HG03039 (cell line): Measurements from ENCODE around the gene ARL5C.

Source experiments
- ATAC-seq: cut with Tn5 transposase; IDR thresholded peaks from one replicate; pipeline ENCODE4 v1.9.1; 2021; ENCODE audit warnings: mild to moderate bottlenecking, moderate library complexity; ENCODE audit not compliant: unreplicated experiment

The ARL5C gene

GRCh38 chr17:39110435-39111136 lies 55.4 kb downstream of the ARL5C start:
- no peak for ATAC-seq

- ATAC-seq, result no peak
These were observed 57.2 kb downstream of the ARL5C start for GRCh38 chr17:39108461-39109375.

GRCh38 chr17:39107973-39108372 lies 58.0 kb downstream of the ARL5C start:
- no peak for ATAC-seq

- no peak for ATAC-seq
These were observed 58.8 kb downstream of the ARL5C start for GRCh38 chr17:39107155-39107554.
